K562 (cell line): ENCODE results near the gene KLRC4. TPM values are rescaled to one million over a fixed set of nuclear protein-coding genes. Genes with fewer than 3 reads are reported as not detected.

Experiments
- EZH2 ChIP-seq: IDR thresholded peaks from 2 replicates; pipeline ENCODE4 v1.6.1; 2012; ENCODE audit warnings: low read depth, mild to moderate bottlenecking, inconsistent platforms, low read length, borderline replicate concordance
- HCFC1 ChIP-seq: IDR thresholded peaks from 2 replicates; pipeline ENCODE4 v1.6.1; 2012; ENCODE audit warnings: low read depth, low read length, improper control_type of control experiment
- HDAC6 ChIP-seq: IDR thresholded peaks from 2 replicates; pipeline ENCODE4 v1.6.1; 2012; ENCODE audit warnings: low read depth, mild to moderate bottlenecking, control low read depth, inconsistent platforms, low read length, moderate library complexity
- KLF10 ChIP-seq: fragments of 250-450 bp; sonication (Bioruptor Pico); IDR thresholded peaks from 2 replicates; pipeline ENCODE4 v1.6.1; 2021; ENCODE audit warnings: matching md5 sums
- MAZ ChIP-seq, 2 experiments: fragments of 450-650 bp in 1 of 2; sonication (generic) in 1 of 2; formaldehyde crosslinking; IDR thresholded peaks in 1 of 2; conservative IDR thresholded peaks in 1 of 2; 2 replicates each; pipeline versions ENCODE4 v1.4.0 to v1.5.0; 2020; ENCODE audit warnings: mild to moderate bottlenecking in 1 of 2, missing genetic modification reagents in 1 of 2
- PTBP1 ChIP-seq: fragments of 200-400 bp; formaldehyde crosslinking; IDR thresholded peaks from 2 replicates; pipeline ENCODE4 v1.6.1; 2017; ENCODE audit warnings: low read depth, low read length
- SMAD1 ChIP-seq: fragments of 150-350 bp; IDR thresholded peaks from 2 replicates; pipeline ENCODE4 v1.6.1; 2014; ENCODE audit warnings: low read length, low read depth; ENCODE audit not compliant: partially characterized antibody
- SP1 ChIP-seq: sonication (generic); formaldehyde crosslinking; IDR thresholded peaks from 2 replicates; pipeline ENCODE4 v1.8.1; 2022; ENCODE audit warnings: mild to moderate bottlenecking, missing genetic modification reagents
- TAF1 ChIP-seq: IDR thresholded peaks from 2 replicates; pipeline ENCODE4 v1.6.1; 2011; ENCODE audit warnings: mild to moderate bottlenecking, low read length, moderate library complexity; ENCODE audit not compliant: insufficient read depth, control insufficient read depth, severe bottlenecking; ENCODE audit errors: extremely low read depth
- ZFP1 ChIP-seq: fragments of 450-650 bp; formaldehyde crosslinking; IDR thresholded peaks from 2 replicates; pipeline ENCODE4 v1.4.0; 2020; ENCODE audit warnings: mild to moderate bottlenecking, mixed read lengths
- ZNF57 ChIP-seq: fragments of 450-650 bp; formaldehyde crosslinking; IDR thresholded peaks from 2 replicates; pipeline ENCODE4 v1.4.0; 2020; ENCODE audit warnings: mild to moderate bottlenecking, moderate library complexity
- polyA plus RNA-seq, 8 experiments: library from polyadenylated mRNA; depleted of rRNA in 4 of 8; stranded (reverse) in 5 of 8; unstranded in 3 of 8; fragments of >200 nt; fragmentation: Nextera tagmentation in 2 of 8; fragmentation: Illumina TruSeq in 1 of 8; extraction: Ambion mirVana in 2 of 8; extraction: Trizol in 1 of 8; gene quantifications; 2 replicates each; pipeline versions ENCODE4 v1.2.1 to v1.2.3, GENCODE V29; 2011 to 2014; ENCODE audit warnings: inconsistent platforms in 1 of 8, missing spikeins in 1 of 8
- total RNA-seq, 7 experiments: library from RNA; depleted of rRNA in 6 of 7; stranded (reverse); fragments of >200 nt in 6 of 7; fragmentation: Illumina TruSeq in 2 of 7; extraction: Trizol in 2 of 7; gene quantifications; 2 replicates each; pipeline versions ENCODE4 v1.2.1 to v1.2.3, GENCODE V29; 2011 to 2021; ENCODE audit warnings: low replicate concordance in 1 of 7
- TF ChIP-seq, protein P1 (sequence below): sonication (generic); formaldehyde crosslinking; IDR thresholded peaks from 2 replicates; pipeline ENCODE4 v1.4.0; 2020; ENCODE audit warnings: mild to moderate bottlenecking, missing genetic modification reagents
- TF ChIP-seq, protein P2 (sequence below): sonication (generic); formaldehyde crosslinking; IDR thresholded peaks from 2 replicates; pipeline ENCODE4 v1.8.0; 2022; ENCODE audit warnings: mild to moderate bottlenecking, missing genetic modification reagents
- TF ChIP-seq, protein P3 (sequence below): IDR thresholded peaks from 2 replicates; pipeline ENCODE4 v1.6.1; 2012; ENCODE audit warnings: low read depth, low read length, improper control_type of control experiment, borderline replicate concordance
- TF ChIP-seq, protein P4 (sequence below), 2 experiments: IDR thresholded peaks in 1 of 2; conservative IDR thresholded peaks in 1 of 2; 2 replicates each; pipeline ENCODE4 v1.6.1; 2016; ENCODE audit warnings: low read depth in 2 of 2, mild to moderate bottlenecking in 1 of 2, missing compliant biosample characterization in 1 of 2, missing genetic modification characterization in 1 of 2, moderate library complexity in 1 of 2
- TF ChIP-seq, protein P5 (sequence below): sonication (generic); formaldehyde crosslinking; IDR thresholded peaks from 2 replicates; pipeline ENCODE4 v1.8.0; 2022; ENCODE audit warnings: mild to moderate bottlenecking, missing genetic modification reagents

The KLRC4 gene
- total and polyA plus RNA-seq, 9 of the 15 experiments (the other 6 are each of a cell fraction or from before 2014, with no cell fraction given), result 0.17 TPM; not detected in 8

DNA sequence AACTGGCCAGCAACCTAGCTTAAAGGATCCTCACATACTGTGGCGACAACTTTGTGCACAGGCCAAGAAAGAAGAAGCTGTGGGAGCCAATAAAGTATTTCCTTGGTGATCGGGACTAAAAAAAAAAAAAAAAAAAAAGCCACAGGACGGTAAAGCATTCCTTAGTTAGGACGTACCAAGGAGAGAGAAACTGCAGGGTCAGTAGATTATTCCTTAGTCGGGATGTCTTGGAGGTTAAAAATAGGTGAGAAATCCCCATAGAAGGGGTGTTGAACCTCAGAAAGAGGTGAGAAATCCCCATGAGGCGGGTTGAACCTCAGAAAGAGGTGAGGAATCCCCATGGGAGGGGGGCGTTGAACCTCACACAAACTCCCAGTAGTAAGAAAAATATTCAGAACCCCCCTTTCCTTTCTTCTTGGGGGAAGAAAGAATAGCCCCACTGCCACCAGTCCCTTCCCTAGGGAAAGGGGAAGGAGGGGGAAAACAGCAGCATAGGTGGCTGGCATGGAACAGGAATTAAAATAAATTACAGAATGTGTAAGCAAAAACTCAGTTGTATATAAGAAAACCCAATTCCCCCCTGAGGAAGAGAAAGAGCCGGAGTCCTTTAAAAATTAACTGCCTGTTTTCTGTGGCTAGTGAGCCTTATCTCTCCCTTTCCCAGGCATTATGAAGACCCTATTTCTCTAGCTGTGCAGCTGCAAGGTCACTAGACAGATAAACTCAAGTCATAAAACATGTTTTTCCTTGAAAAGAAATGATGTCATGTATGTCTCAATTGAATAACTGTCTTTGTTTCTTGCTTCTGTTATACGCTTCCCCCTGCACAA, 46.5 kb downstream of the KLRC4 start (continued):
- TF ChIP-seq, protein P1, sequence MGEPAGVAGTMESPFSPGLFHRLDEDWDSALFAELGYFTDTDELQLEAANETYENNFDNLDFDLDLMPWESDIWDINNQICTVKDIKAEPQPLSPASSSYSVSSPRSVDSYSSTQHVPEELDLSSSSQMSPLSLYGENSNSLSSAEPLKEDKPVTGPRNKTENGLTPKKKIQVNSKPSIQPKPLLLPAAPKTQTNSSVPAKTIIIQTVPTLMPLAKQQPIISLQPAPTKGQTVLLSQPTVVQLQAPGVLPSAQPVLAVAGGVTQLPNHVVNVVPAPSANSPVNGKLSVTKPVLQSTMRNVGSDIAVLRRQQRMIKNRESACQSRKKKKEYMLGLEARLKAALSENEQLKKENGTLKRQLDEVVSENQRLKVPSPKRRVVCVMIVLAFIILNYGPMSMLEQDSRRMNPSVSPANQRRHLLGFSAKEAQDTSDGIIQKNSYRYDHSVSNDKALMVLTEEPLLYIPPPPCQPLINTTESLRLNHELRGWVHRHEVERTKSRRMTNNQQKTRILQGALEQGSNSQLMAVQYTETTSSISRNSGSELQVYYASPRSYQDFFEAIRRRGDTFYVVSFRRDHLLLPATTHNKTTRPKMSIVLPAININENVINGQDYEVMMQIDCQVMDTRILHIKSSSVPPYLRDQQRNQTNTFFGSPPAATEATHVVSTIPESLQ, result no peak
- TF ChIP-seq PTBP1, result no peak
- TF ChIP-seq ZFP1 (CRISPR knock-in tag), result no peak
- no peak for TF ChIP-seq ZNF57
- peak in 1 of 2 experiments; percentile 20; a peak in 1 of 4 replicates for TF ChIP-seq MAZ (CRISPR knock-in tag; conservative IDR thresholded peaks at IDR 0.05 in 1 of 2, IDR thresholded peaks at IDR 0.05 in 1 of 2)
- TF ChIP-seq, protein P2, sequence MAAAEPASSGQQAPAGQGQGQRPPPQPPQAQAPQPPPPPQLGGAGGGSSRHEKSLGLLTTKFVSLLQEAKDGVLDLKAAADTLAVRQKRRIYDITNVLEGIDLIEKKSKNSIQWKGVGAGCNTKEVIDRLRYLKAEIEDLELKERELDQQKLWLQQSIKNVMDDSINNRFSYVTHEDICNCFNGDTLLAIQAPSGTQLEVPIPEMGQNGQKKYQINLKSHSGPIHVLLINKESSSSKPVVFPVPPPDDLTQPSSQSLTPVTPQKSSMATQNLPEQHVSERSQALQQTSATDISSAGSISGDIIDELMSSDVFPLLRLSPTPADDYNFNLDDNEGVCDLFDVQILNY (CRISPR knock-in tag), result no peak
- TF ChIP-seq HDAC6, result no peak
- no peak for TF ChIP-seq KLF10 (CRISPR knock-in tag)
- TF ChIP-seq, protein P3, sequence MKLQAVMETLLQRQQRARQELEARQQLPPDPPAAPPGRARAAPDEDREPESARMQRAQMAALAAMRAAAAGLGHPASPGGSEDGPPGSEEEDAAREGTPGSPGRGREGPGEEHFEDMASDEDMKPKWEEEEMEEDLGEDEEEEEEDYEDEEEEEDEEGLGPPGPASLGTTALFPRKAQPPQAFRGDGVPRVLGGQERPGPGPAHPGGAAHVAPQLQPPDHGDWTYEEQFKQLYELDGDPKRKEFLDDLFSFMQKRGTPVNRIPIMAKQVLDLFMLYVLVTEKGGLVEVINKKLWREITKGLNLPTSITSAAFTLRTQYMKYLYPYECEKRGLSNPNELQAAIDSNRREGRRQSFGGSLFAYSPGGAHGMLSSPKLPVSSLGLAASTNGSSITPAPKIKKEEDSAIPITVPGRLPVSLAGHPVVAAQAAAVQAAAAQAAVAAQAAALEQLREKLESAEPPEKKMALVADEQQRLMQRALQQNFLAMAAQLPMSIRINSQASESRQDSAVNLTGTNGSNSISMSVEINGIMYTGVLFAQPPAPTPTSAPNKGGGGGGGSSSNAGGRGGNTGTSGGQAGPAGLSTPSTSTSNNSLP, result no peak
- TF ChIP-seq, protein P4, sequence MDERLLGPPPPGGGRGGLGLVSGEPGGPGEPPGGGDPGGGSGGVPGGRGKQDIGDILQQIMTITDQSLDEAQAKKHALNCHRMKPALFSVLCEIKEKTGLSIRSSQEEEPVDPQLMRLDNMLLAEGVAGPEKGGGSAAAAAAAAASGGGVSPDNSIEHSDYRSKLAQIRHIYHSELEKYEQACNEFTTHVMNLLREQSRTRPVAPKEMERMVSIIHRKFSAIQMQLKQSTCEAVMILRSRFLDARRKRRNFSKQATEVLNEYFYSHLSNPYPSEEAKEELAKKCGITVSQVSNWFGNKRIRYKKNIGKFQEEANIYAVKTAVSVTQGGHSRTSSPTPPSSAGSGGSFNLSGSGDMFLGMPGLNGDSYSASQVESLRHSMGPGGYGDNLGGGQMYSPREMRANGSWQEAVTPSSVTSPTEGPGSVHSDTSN (CRISPR knock-in tag; IDR thresholded peaks at IDR 0.05; ENCODE audit: low read depth), result no peak
- TF ChIP-seq, protein P4 (tag; conservative IDR thresholded peaks at IDR 0.05; ENCODE audit: low read depth), result peak; percentile 78
- no peak for TF ChIP-seq HCFC1
- no peak for TF ChIP-seq SP1 (CRISPR knock-in tag)
- no peak for TF ChIP-seq TAF1
- no peak for TF ChIP-seq SMAD1
- no peak for TF ChIP-seq EZH2
- TF ChIP-seq, protein P5, sequence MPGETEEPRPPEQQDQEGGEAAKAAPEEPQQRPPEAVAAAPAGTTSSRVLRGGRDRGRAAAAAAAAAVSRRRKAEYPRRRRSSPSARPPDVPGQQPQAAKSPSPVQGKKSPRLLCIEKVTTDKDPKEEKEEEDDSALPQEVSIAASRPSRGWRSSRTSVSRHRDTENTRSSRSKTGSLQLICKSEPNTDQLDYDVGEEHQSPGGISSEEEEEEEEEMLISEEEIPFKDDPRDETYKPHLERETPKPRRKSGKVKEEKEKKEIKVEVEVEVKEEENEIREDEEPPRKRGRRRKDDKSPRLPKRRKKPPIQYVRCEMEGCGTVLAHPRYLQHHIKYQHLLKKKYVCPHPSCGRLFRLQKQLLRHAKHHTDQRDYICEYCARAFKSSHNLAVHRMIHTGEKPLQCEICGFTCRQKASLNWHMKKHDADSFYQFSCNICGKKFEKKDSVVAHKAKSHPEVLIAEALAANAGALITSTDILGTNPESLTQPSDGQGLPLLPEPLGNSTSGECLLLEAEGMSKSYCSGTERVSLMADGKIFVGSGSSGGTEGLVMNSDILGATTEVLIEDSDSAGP (CRISPR knock-in tag), result no peak
